ENCODE measurements around the gene PGR.
"Not testable (repeated sequence)": the region's sequence is repeated elsewhere in the genome, so short reads cannot be mapped to it uniquely, and the experiment has no call there.

The PGR gene

GRCh38 chr11:101082813-101083212 is 46.8 kb downstream of the PGR start:
- no peak for DNase-seq (ENCODE audit: low spot score)

- DNase-seq (ENCODE audit: low spot score), result no peak
These were observed 65.9 kb downstream of the PGR start for GRCh38 chr11:101063706-101064105.

- no peak for DNase-seq (ENCODE audit: low spot score)
These were observed 68.0 kb downstream of the PGR start for GRCh38 chr11:101061606-101062005.

- no peak for DNase-seq (ENCODE audit: low spot score)
These were observed 70.3 kb downstream of the PGR start for GRCh38 chr11:101059331-101059730.

GRCh38 chr11:101053492-101053891 is 76.1 kb downstream of the PGR start:
- DNase-seq (ENCODE audit: low spot score), result no peak

- DNase-seq (ENCODE audit: low spot score), result no peak
These were observed 77.9 kb downstream of the PGR start for GRCh38 chr11:101051677-101052076.

GRCh38 chr11:101049813-101050212 is 79.8 kb downstream of the PGR start:
- no peak for DNase-seq (ENCODE audit: low spot score)

- DNase-seq (ENCODE audit: low spot score), result no peak
These were observed 80.5 kb downstream of the PGR start for GRCh38 chr11:101049123-101049522.

GRCh38 chr11:101048479-101048878 is 81.1 kb downstream of the PGR start:
- no peak for DNase-seq (ENCODE audit: low spot score)

- DNase-seq (ENCODE audit: low spot score), result no peak
These were observed 82.7 kb downstream of the PGR start for GRCh38 chr11:101046947-101047346.

GRCh38 chr11:101045415-101045814 is 84.2 kb downstream of the PGR start:
- no peak for DNase-seq (ENCODE audit: low spot score)

GRCh38 chr11:101043940-101044339 is 85.7 kb downstream of the PGR start:
- DNase-seq (ENCODE audit: low spot score), result no peak

- no peak for DNase-seq (ENCODE audit: low spot score)
These were observed 93.7 kb downstream of the PGR start for GRCh38 chr11:101035872-101036271.

GRCh38 chr11:101034076-101034475 is 95.5 kb downstream of the PGR start:
- no peak for DNase-seq (ENCODE audit: low spot score)

- no peak for DNase-seq (ENCODE audit: low spot score)
These were observed 96.6 kb downstream of the PGR start for GRCh38 chr11:101032991-101033390.

- no peak for DNase-seq (ENCODE audit: low spot score)
These were observed 97.9 kb downstream of the PGR start for GRCh38 chr11:101031713-101032112.

- DNase-seq (ENCODE audit: low spot score), result no peak
These were observed 98.9 kb downstream of the PGR start for GRCh38 chr11:101030692-101031091.

GRCh38 chr11:101030015-101030414 is 99.6 kb downstream of the PGR start:
- DNase-seq (ENCODE audit: low spot score), result no peak

GRCh38 chr11:101028644-101029043 is 101.0 kb downstream of the PGR start:
- no peak for DNase-seq (ENCODE audit: low spot score)

GRCh38 chr11:101022256-101022655 is 107.4 kb downstream of the PGR start:
- DNase-seq (ENCODE audit: low spot score), result no peak

GRCh38 chr11:101019870-101020269 is 109.7 kb downstream of the PGR start:
- no peak for DNase-seq (ENCODE audit: low spot score)

- no peak for DNase-seq (ENCODE audit: low spot score)
These were observed 114.9 kb downstream of the PGR start for GRCh38 chr11:101014600-101015285.

GRCh38 chr11:101013702-101014101 is 115.9 kb downstream of the PGR start:
- not testable (repeated sequence) for DNase-seq (ENCODE audit: low spot score)

- DNase-seq (ENCODE audit: low spot score), result no peak
These were observed 117.7 kb downstream of the PGR start for GRCh38 chr11:101011881-101012280.
